Astrocyte (in vitro differentiated cells and primary cell): Measurements from ENCODE around the gene PRRT3. TPM values are rescaled to one million over a fixed set of nuclear protein-coding genes. Genes with fewer than 3 reads are reported as not detected.

Source experiments
- DNase-seq: peaks from one replicate; pipeline ENCODE4 v3.0.0-alpha.2; 2010; ENCODE audit warnings: low read depth
- FAIRE-seq: peaks from 2 replicates; lab custom pipeline; 2011; peaks lifted over from hg19 to GRCh38; lab: Jason Lieb, UNC
- H2AFZ ChIP-seq: 2 replicates; pipeline ENCODE4 v1.6.0; 2012; ENCODE audit warnings: low read depth, low read length, inconsistent platforms
- H3K27ac ChIP-seq: 2 replicates; pipeline ENCODE4 v1.5.1; 2011; ENCODE audit warnings: low read depth, low read length, inconsistent platforms
- H3K27me3 ChIP-seq: 2 replicates; pipeline ENCODE4 v1.6.0; 2011; ENCODE audit warnings: low read length, inconsistent platforms; ENCODE audit not compliant: insufficient read depth
- H3K36me3 ChIP-seq: 2 replicates; pipeline ENCODE4 v1.5.1; 2011; ENCODE audit warnings: low read length, inconsistent platforms; ENCODE audit not compliant: insufficient read depth
- H3K4me1 ChIP-seq: 2 replicates; pipeline ENCODE4 v1.5.1; 2011; ENCODE audit warnings: low read length, inconsistent platforms; ENCODE audit not compliant: insufficient read depth
- H3K4me2 ChIP-seq: 2 replicates; pipeline ENCODE4 v1.6.0; 2012; ENCODE audit warnings: low read length, inconsistent platforms
- H3K4me3 ChIP-seq: 2 replicates; pipeline ENCODE4 v1.5.1; 2011; ENCODE audit warnings: low read depth, mild to moderate bottlenecking, low read length, inconsistent platforms; ENCODE audit not compliant: insufficient read depth
- H3K79me2 ChIP-seq: 2 replicates; pipeline ENCODE4 v1.6.0; 2012; ENCODE audit warnings: mild to moderate bottlenecking, low read length, inconsistent platforms; ENCODE audit not compliant: insufficient read depth
- H3K9ac ChIP-seq: 2 replicates; pipeline ENCODE4 v1.6.0; 2012; ENCODE audit warnings: mild to moderate bottlenecking, low read length, inconsistent platforms
- H3K9me3 ChIP-seq: 2 replicates; pipeline ENCODE4 v1.5.1; 2012; ENCODE audit warnings: low read depth, mild to moderate bottlenecking, low read length, inconsistent platforms; ENCODE audit not compliant: insufficient read depth
- H4K20me1 ChIP-seq: 2 replicates; pipeline ENCODE4 v1.6.0; 2012; ENCODE audit warnings: low read length, inconsistent platforms; ENCODE audit not compliant: insufficient read depth
- H3K27ac Mint-ChIP-seq: one replicate; pipeline ENCODE4 v1.8.0; 2021; ENCODE audit warnings: mild to moderate bottlenecking, mixed read lengths; ENCODE audit not compliant: unreplicated experiment
- H3K27me3 Mint-ChIP-seq: one replicate; pipeline ENCODE4 v1.8.0; 2021; ENCODE audit warnings: low read depth, mixed read lengths; ENCODE audit not compliant: unreplicated experiment
- H3K36me3 Mint-ChIP-seq: one replicate; pipeline ENCODE4 v1.8.0; 2021; ENCODE audit warnings: low read depth, mixed read lengths; ENCODE audit not compliant: unreplicated experiment
- H3K4me1 Mint-ChIP-seq: one replicate; pipeline ENCODE4 v1.8.0; 2021; ENCODE audit warnings: low read depth, mixed read lengths; ENCODE audit not compliant: unreplicated experiment
- H3K4me3 Mint-ChIP-seq: one replicate; pipeline ENCODE4 v1.8.0; 2021; ENCODE audit warnings: mild to moderate bottlenecking, moderate library complexity, mixed read lengths; ENCODE audit not compliant: unreplicated experiment
- H3K9me3 Mint-ChIP-seq: one replicate; pipeline ENCODE4 v1.8.0; 2021; ENCODE audit warnings: mild to moderate bottlenecking, mixed read lengths; ENCODE audit not compliant: unreplicated experiment
- CTCF ChIP-seq: IDR thresholded peaks from 2 replicates; pipeline ENCODE4 v1.5.1; 2011; ENCODE audit warnings: low read depth, mild to moderate bottlenecking, inconsistent platforms, low read length, moderate library complexity; ENCODE audit not compliant: insufficient read depth
- EZH2 ChIP-seq: IDR thresholded peaks from 2 replicates; pipeline ENCODE4 v1.6.1; 2012; ENCODE audit warnings: mild to moderate bottlenecking, low read length, inconsistent platforms; ENCODE audit not compliant: insufficient read depth
- total RNA-seq: library from RNA; stranded (reverse); gene quantifications from 2 replicates; pipeline ENCODE4 v1.2.1, GENCODE V29; 2021

The PRRT3 gene
- total RNA-seq, 1 donor from 2014 or later, result 2.4 TPM

GRCh38 chr3:9946112-9947024 is 5.8 kb downstream of the PRRT3 start:
- H3K9me3 Mint-ChIP-seq, result no peaks in the 10 kb centered on the region
- no peaks in the 10 kb centered on the region for H3K27me3 ChIP-seq
- H3K4me2 ChIP-seq, result peak overlapping the region; percentile 94
- peak overlapping the region; percentile 70 for H3K9ac ChIP-seq
- H3K4me1 ChIP-seq, result peaks cover 5% of the 10 kb centered on the region
- DNase-seq, result peak; percentile 77
- H3K79me2 ChIP-seq, result no peaks in the 10 kb centered on the region
- H3K27me3 Mint-ChIP-seq, result peaks cover 9% of the 10 kb centered on the region
- H3K4me3 Mint-ChIP-seq, result peak overlapping the region; percentile 80
- no peaks in the 10 kb centered on the region for H3K36me3 ChIP-seq
- H3K27ac Mint-ChIP-seq, result peak overlapping the region; percentile 34
- FAIRE-seq, result no peak
- TF ChIP-seq EZH2 (no peak), CTCF (peak; percentile 32)
- H3K9me3 ChIP-seq, result no peaks in the 10 kb centered on the region
- H2AFZ ChIP-seq, result peak overlapping the region; percentile 94
- H3K4me3 ChIP-seq, result peak overlapping the region; percentile 63
- no peaks in the 10 kb centered on the region for H3K4me1 Mint-ChIP-seq
- no peak overlapping the region for H3K27ac ChIP-seq
- peaks cover 19% of the 10 kb centered on the region for H3K36me3 Mint-ChIP-seq
- H4K20me1 ChIP-seq, result no peaks in the 10 kb centered on the region

GRCh38 chr3:9945358-9945757 is 6.8 kb downstream of the PRRT3 start:
- Mint-ChIP-seq H3K36me3 (peaks cover 19% of the 10 kb centered on the region), H3K27ac (no peak overlapping the region), H3K9me3 (no peaks in the 10 kb centered on the region), H3K27me3 (peaks cover 6% of the 10 kb centered on the region), H3K4me3 (peak overlapping the region; percentile 66), H3K4me1 (no peaks in the 10 kb centered on the region)
- Histone ChIP-seq H3K9me3 (no peaks in the 10 kb centered on the region), H3K9ac (no peak overlapping the region), H3K79me2 (no peaks in the 10 kb centered on the region), H3K4me3 (no peak overlapping the region), H3K4me1 (peaks cover 5% of the 10 kb centered on the region), H3K27me3 (no peaks in the 10 kb centered on the region), H2AFZ (no peak overlapping the region), H3K36me3 (no peaks in the 10 kb centered on the region), H3K27ac (no peak overlapping the region), H3K4me2 (no peak overlapping the region), H4K20me1 (no peaks in the 10 kb centered on the region)
- no peak for TF ChIP-seq EZH2
- no peak for TF ChIP-seq CTCF
- no peak for DNase-seq
- FAIRE-seq, result no peak

GRCh38 chr3:9944271-9944670 is 7.9 kb downstream of the PRRT3 start:
- TF ChIP-seq EZH2 (no peak), CTCF (no peak)
- Mint-ChIP-seq H3K9me3 (no peaks in the 10 kb centered on the region), H3K4me1 (no peaks in the 10 kb centered on the region)

More at GRCh38 chr3:9944271-9944670, 7.9 kb downstream of the PRRT3 start:
- Histone ChIP-seq H3K79me2 (no peaks in the 10 kb centered on the region), H3K9ac (no peak overlapping the region), H4K20me1 (no peaks in the 10 kb centered on the region), H3K27ac (no peak overlapping the region), H2AFZ (no peak overlapping the region), H3K27me3 (no peaks in the 10 kb centered on the region), H3K9me3 (no peaks in the 10 kb centered on the region), H3K4me2 (no peak overlapping the region), H3K4me1 (peaks cover 5% of the 10 kb centered on the region), H3K36me3 (no peaks in the 10 kb centered on the region), H3K4me3 (no peak overlapping the region)
- no peak for DNase-seq
- Mint-ChIP-seq H3K36me3 (peaks cover 13% of the 10 kb centered on the region), H3K27ac (no peak overlapping the region), H3K27me3 (peaks cover 2% of the 10 kb centered on the region), H3K4me3 (no peak overlapping the region)
- FAIRE-seq, result no peak
